AG04449 (cell line): ENCODE data around the gene DOCK2.

Source experiments
- CTCF ChIA-PET: fragments of 350-600 bp; formaldehyde crosslinking; extraction: SDS; loops from one replicate; lab custom pipeline; 2021; ENCODE audit warnings: antibody characterized with exemption; lab: Yijun Ruan, JAX
- POLR2A ChIA-PET: fragments of 400-600, 350-600 bp; formaldehyde crosslinking; extraction: SDS; loops from one replicate; lab custom pipeline; 2020; ENCODE audit warnings: antibody characterized with exemption, inconsistent platforms; lab: Yijun Ruan, JAX
- DNase-seq: peaks from one replicate; pipeline ENCODE4 v3.0.0-alpha.2; 2010; ENCODE audit warnings: low read depth, low spot score
- H3K4me3 ChIP-seq: 2 replicates; pipeline ENCODE4 v1.5.1; 2011; ENCODE audit warnings: low read depth, mild to moderate bottlenecking, control low read depth, low read length
- TF ChIP-seq, protein P1 (sequence below): IDR thresholded peaks from one replicate; pipeline ENCODE4 v1.5.1; 2011; ENCODE audit warnings: mild to moderate bottlenecking, moderate library complexity, low read length, control low read depth, inconsistent platforms; ENCODE audit not compliant: insufficient read depth; ENCODE audit errors: missing control alignments

Gene DOCK2

GRCh38 chr5:169702693-169703481 lies 65.8 kb downstream of the DOCK2 start:
- TF ChIP-seq, protein P1, sequence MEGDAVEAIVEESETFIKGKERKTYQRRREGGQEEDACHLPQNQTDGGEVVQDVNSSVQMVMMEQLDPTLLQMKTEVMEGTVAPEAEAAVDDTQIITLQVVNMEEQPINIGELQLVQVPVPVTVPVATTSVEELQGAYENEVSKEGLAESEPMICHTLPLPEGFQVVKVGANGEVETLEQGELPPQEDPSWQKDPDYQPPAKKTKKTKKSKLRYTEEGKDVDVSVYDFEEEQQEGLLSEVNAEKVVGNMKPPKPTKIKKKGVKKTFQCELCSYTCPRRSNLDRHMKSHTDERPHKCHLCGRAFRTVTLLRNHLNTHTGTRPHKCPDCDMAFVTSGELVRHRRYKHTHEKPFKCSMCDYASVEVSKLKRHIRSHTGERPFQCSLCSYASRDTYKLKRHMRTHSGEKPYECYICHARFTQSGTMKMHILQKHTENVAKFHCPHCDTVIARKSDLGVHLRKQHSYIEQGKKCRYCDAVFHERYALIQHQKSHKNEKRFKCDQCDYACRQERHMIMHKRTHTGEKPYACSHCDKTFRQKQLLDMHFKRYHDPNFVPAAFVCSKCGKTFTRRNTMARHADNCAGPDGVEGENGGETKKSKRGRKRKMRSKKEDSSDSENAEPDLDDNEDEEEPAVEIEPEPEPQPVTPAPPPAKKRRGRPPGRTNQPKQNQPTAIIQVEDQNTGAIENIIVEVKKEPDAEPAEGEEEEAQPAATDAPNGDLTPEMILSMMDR = no peak
- H3K4me3 ChIP-seq = no peak overlapping the region
- ChIA-PET CTCF (interaction anchor here (0.7 to 4.5 kb wide), 31 partner anchors 8 to 514 kb away, joined by 3 to 60 read pairs (median 4); no protein-coding TSS in a partner anchor), POLR2A (interaction anchor here (0.6 kb wide), 1 partner anchor 1391 kb away, joined by 3 read pairs; no protein-coding TSS in a partner anchor)
- DNase-seq = no peak

- no peak for DNase-seq
- no peak overlapping the region for H3K4me3 ChIP-seq
- ChIA-PET CTCF (interaction anchor here (3.0 to 4.5 kb wide), 2 partner anchors 7 to 367 kb away, joined by 20 to 60 read pairs; no protein-coding TSS in a partner anchor), POLR2A (no interaction called here)
- TF ChIP-seq, protein P1 = no peak
These were observed 66.7 kb downstream of the DOCK2 start for GRCh38 chr5:169703813-169704212.

DNA sequence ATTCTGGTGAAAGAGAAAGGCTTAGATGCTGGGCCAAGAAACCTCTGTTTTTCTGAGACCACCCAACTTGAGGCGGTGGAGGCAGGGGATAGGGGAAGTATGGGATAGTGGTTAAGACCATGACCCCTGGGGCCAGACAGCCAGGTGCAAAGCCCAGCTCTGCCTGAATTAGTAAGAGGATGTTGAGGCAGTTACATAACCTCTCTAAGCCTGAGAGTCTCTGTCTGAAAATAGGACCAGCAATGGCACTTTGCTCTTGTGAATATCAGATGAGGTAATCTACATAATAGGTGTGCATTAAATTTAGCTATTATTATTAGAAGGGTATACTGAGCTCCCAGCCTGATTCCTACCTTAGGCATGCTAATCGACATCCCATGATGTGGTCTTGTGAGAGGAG lies 68.2 kb downstream of the DOCK2 start:
- ChIA-PET CTCF (interaction anchor here (0.6 to 2.4 kb wide), 3 partner anchors 43 to 396 kb away, joined by 3 to 7 read pairs (median 3); no protein-coding TSS in a partner anchor), POLR2A (interaction anchor here (2.4 kb wide), 1 partner anchor 9 kb away, joined by 12 read pairs; no protein-coding TSS in a partner anchor)
- H3K4me3 ChIP-seq = no peak overlapping the region
- TF ChIP-seq, protein P1 = no peak
- no peak for DNase-seq

DNA sequence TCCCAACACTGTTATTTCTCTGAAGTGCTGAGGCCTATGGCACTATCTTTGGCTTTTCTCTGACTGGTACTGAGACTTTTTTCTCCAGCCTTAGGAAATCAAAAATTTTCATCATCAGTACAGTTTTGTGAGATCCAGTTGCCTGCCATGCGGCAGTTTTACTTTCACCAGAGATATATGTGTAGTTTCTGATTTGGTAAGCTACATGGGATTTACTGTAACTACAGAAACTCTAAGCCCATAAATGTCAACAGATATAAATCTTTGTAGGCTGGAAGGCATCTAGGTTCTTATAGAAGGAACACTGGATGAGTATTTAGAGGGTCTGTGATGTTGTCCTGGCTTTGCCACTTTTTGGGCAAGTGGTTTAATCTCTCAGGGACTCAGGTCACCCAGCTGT lies 69.0 kb downstream of the DOCK2 start:
- no peak overlapping the region for H3K4me3 ChIP-seq
- ChIA-PET POLR2A (interaction anchor here (0.6 to 2.4 kb wide), 3 partner anchors 10 to 259 kb away, joined by 3 to 12 read pairs (median 3); no protein-coding TSS in a partner anchor), CTCF (interaction anchor here (0.9 to 2.4 kb wide), 7 partner anchors 10 to 395 kb away, joined by 3 to 7 read pairs (median 3); no protein-coding TSS in a partner anchor)
- DNase-seq = no peak
- TF ChIP-seq, protein P1 = no peak

- no peak overlapping the region for H3K4me3 ChIP-seq
- CTCF ChIA-PET = interaction anchor here (0.8 to 2.4 kb wide), 9 partner anchors 9 to 509 kb away, joined by 3 to 7 read pairs (median 3); no protein-coding TSS in a partner anchor
- DNase-seq = no peak
- POLR2A ChIA-PET = interaction anchor here (0.6 to 2.4 kb wide), 5 partner anchors 11 to 259 kb away, joined by 3 to 12 read pairs (median 3); no protein-coding TSS in a partner anchor
- TF ChIP-seq, protein P1 = no peak
These were observed 69.8 kb downstream of the DOCK2 start for GRCh38 chr5:169706758-169707450.
